NCI-H748 (cell line): ENCODE results near the gene SCARF1.

ENCODE experiments used
- DNase-seq: peaks from one replicate; lab custom pipeline; 2025; ENCODE audit not compliant: unreplicated experiment; lab: John Stamatoyannopoulos, UW

SCARF1 gene

DNA sequence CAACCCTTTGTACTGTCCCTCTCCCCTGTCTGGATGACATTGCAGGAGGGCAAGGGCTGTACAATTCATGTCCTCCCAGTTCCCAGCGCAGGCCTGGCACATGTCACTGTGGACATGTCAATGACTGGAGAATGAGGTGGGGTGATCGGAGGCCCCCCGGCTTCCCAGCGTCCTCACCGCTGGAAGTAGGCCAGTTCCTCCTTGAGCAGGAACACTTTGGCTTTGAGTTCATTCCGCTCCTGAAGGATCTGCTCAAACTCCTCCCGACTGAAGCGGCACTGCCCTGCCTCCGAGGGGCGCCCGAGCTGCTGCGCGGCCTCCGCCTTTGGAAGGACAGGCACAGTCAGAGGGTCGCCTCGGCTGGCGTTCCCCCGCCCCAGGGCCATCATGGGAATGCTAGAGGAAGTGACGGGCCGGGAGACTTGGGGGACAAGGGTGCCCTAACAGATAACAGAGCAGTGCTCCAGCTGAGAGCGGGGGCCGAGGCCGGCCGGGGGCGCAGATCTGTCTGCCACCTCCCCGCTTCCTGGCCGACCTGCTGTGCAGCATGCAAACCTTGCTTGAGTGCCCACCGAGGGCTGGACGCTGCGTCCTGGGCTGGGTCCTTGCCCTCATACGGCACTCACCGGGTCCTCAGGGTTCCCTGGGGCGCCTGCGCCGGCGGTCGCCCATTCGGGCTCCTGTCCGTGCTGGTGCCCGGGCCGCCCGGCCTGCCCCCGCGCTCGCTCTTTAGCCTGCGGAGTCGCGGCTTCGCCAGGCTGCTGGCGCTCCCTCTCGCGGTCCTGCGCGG, 2.8 kb upstream of the SCARF1 start:
- no peak for DNase-seq

- DNase-seq: no peak
Measured at GRCh38 chr17:1647802-1648171, 2.3 kb upstream of the SCARF1 start.

DNA sequence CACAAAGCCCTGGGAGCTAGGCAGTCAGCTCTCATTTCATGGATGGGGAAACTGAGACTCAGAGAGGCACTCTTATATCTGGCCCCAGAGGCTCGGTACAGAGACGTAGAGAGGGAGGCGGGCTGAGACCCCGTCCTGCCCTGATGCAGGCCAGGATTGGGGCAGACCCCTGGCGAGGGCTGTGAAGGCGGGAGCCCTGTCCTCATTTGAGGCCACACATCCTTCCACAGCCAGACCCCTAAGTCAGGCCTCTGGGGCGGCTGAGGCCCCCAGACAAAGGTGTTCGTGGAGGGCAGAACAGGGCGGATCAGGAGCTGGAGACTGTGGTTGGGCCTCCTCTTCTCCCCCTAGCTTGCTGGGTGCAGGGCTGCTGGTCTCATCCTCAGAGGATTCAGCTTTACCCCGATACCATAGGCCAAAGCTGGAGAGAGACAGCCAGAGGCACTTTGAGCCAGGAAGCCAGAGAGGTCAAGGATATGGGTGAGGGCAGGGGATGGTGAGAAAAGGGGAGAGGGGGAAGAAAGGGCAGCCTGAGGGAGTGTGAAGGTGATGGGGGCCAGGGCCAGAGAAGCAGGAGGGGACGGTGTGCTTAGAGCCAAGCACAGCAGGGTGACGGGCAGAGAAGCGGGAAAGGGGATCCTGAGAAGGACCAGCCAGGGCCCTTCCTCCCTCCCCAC, 805 bp upstream of the SCARF1 start:
- DNase-seq: no peak

DNA sequence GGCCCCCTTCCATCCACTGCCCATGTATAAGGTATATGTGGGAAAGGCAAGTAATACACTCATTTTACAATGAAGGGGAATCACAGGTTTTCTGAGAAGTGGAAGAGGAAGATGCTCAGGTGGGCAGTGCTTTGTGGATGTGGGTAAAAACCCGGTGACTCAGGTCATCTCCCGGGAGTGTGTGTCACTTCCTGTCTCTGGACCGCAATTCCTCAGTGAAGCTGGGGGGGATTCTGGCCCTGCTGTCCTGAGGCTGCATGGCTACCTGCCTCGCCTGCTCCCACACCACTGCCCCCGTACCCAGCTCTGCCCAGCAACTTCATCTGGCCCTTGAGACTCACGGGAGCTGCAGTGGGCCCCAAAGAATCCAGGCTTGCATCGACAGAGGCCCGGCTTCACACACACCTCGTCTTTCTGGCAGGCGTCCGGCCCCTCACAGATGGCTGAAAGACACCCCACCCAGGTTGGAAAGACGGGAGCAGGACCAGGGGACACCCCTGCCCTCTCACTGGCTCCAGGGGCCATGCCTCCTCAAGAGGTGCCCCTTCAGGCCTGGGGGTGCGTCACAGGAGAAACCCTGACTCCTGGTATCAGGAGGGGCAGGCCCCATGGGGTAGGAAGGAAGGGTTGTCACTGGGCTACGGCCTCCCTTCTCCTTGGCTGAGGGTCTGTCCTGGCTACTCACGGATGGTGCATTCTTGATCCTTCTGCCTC, 882 bp downstream of the SCARF1 start:
- DNase-seq: no peak

GRCh38 chr17:1643999-1644492, 1.5 kb downstream of the SCARF1 start:
- no peak for DNase-seq

- peak; percentile 94 for DNase-seq
Measured at GRCh38 chr17:1643293-1643998, 2.1 kb downstream of the SCARF1 start.

DNA sequence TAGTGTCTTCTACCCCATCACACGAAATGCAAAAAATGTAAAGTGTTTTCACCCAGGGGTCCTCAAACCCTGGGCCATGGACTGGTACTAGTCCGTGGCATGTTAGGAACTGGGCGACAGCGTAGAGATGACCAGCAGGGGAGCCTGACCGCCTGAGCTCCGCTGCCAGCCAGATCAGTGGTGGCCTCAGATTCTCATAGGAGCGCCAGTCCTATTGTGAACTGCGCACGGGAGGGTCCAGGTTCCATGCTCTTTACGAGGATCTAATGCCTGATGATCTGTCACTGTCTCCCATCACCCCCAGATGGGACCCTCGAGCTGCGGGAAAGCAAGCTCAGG, 4.5 kb downstream of the SCARF1 start:
- no peak for DNase-seq

GRCh38 chr17:1640329-1641064, 5.0 kb downstream of the SCARF1 start:
- no peak for DNase-seq

DNA sequence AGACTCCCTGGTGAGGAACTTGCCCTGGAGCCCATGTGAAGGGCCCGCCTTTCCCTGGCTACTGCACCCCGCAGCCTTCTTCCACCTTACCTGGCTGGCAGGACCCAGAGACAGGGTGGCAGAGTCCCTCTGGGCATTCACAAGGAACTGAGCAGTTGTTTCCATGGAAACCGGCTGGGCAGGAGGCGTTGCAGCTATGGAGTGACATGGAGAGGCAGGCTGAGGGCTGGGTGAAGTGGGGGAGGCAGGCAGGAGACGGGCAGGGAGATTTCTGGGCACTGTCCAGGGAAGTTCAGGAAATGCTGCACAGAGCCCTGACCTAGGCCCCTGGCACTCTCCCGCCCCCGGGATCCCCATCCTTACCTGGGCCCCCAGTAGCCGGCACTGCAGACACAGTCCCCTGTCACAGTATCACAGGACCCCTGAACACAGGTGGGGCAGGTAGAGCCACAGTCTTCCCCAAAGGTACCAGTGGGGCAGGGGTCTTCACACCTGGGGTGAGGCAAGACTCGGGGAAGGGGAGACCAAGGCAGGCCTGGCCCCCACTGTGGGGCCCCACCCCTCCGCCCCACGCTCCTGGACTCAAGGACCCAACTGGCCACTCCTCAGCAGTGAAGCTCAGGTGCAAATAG, 5.9 kb downstream of the SCARF1 start:
- DNase-seq: peak; percentile 61

GRCh38 chr17:1638624-1639300, 6.8 kb downstream of the SCARF1 start:
- no peak for DNase-seq

DNA sequence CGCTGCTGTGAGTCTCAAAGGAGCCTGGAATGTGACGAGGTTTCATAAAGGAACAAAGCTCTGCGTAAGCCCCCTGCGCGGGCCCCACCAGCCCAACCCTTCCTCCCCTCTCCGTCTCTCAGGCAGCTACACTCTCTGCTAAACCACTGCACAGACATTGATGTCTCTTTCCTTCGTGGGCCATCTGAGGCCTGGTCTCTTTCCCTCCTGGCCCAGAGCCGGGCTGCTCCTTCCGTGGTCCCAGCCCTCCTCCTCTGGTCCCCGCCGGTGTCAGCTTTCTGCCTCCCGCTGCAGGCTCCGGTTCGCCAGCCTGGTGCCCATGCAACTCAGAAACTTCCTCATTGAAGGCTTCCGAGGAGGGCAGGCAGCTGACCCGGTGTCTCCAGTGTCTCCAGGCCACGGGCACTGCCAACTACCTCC, 7.4 kb downstream of the SCARF1 start:
- no peak for DNase-seq

- no peak for DNase-seq
Measured at GRCh38 chr17:1636732-1637285, 8.7 kb downstream of the SCARF1 start.

- DNase-seq: no peak
Measured at GRCh38 chr17:1635675-1636465, 9.7 kb downstream of the SCARF1 start.

- DNase-seq: no peak
Measured at GRCh38 chr17:1634841-1635650, 10.5 kb downstream of the SCARF1 start.

DNA sequence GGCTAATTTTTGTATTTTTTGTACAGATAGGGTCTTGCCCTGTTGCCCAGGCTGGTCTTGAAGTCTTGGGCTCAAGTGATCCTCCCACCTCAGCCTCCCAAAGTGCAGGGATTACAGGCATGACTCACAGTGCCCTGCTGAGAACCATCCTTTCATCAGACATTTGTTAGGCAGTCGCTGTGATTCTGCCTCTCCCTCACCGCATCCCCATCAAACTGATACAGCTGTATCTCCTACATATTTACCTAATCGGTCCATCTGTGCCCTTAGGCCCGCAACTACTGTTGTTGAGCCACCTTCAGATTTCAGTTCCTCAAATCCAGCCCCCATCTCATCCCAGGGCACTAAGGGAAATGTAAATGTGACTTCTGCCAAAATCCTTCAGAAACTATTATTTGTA, 14.9 kb downstream of the SCARF1 start:
- no peak for DNase-seq

DNA sequence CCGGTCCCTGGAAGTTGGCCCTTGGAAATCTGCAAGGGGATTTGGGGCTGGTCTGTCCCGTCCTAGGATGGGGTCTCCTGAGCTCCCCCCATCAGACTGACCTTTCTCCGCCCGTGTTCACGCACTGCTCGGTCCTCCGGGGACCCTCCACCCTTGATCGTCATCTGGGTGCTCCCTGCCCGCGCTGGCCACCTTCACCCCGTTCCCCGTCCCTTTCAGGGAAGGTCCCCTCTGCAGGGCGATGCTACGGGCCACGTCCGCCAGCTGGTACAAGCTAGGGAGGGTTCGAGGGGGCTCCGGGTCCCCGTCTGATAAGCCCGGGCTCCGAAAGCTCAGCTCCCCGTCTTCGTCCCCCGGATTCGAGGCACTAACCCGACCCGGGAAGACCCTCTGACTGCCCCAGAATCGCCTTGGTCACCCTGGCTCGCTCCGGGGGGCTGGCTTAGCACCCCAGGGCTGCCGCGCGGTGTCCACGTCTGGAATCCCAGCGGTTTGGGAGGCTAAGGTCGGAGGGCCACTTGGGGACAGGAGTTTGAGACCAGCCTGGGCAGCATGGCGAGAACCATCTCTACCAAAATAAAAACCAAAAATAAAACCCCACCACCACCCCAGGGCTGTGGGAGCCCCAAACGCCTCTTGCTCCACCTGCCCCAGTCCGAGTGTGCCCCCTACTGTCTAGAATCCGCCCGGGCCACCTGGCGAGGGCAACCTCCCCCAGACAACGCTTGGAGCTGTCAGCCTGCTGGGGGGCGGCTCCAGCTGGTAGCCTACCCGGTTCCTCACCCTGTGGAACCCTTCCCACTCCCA, 15.8 kb downstream of the SCARF1 start:
- peak; percentile 69 for DNase-seq
